ENCODE data around the gene NAPEPLD.

GRCh38 chr7:103148994-103149807 is at the start of gene NAPEPLD:
- no peak for TF ChIP-seq CTCF (conservative IDR thresholded peaks at IDR 0.05 in 1 of 2, IDR thresholded peaks at IDR 0.05 in 1 of 2; ENCODE audit: low read depth in 1 of 2, low read length in 2 of 2)
- no peak for TF ChIP-seq EZH2 (IDR thresholded peaks at IDR 0.05; ENCODE audit: low read length, missing control alignments)
